Erythroblast (primary cell): ENCODE measurements around the gene PC.

Source experiments
- GATA1 ChIP-seq: IDR thresholded peaks from 2 replicates; pipeline ENCODE4 v1.6.1; 2011; ENCODE audit warnings: low read depth, mild to moderate bottlenecking, control low read depth, low read length, moderate library complexity
- POLR2A ChIP-seq: IDR thresholded peaks from 2 replicates; pipeline ENCODE4 v1.6.1; 2011; ENCODE audit warnings: mild to moderate bottlenecking, low read length

DNA sequence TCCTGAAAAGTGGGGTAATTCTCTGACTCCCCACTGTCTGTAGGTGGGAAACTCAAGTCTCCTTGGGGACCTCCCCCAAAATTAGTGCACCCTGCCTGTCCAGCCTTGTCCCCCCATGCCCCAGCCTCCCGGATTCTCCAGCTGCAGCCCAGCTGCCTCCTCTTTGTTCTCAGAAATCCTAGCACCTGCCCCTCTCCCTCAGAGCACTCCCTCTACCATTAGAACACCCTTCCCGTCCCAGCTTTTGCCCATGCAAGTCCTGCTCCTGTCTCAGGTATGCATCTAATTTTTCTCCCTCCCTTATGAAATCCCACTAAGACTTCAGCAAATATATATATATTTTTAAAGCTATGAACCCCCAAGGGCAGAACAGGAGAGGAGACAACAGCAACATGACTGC, 64.0 kb downstream of the PC start:
- TF ChIP-seq POLR2A = no peak
- no peak for TF ChIP-seq GATA1
